Measurements from ENCODE around the gene NREP.

The NREP gene

GRCh38 chr5:111756581-111757354 lies at the start of gene NREP:
Gene NREP (minus strand): TSS chr5:111757194. CDS start chr5:111755772, 1,422 bp downstream.
- no peak for DNase-seq (ENCODE audit: low spot score)

- no peak for DNase-seq (ENCODE audit: low spot score)
Measured at GRCh38 chr5:111806753-111807152, 49.8 kb upstream of the NREP start.

- no peak for DNase-seq (ENCODE audit: low spot score)
Measured at GRCh38 chr5:111806156-111806555, 49.2 kb upstream of the NREP start.

- no peak for DNase-seq (ENCODE audit: low spot score)
Measured at GRCh38 chr5:111805071-111805470, 48.1 kb upstream of the NREP start.

- no peak for DNase-seq (ENCODE audit: low spot score)
Measured at GRCh38 chr5:111800351-111800750, 43.4 kb upstream of the NREP start.

GRCh38 chr5:111795142-111795541 lies 38.1 kb upstream of the NREP start:
- no peak for DNase-seq (ENCODE audit: low spot score)

- DNase-seq (ENCODE audit: low spot score): no peak
Measured at GRCh38 chr5:111792471-111793058, 35.6 kb upstream of the NREP start.

- no peak for DNase-seq (ENCODE audit: low spot score)
Measured at GRCh38 chr5:111790295-111790694, 33.3 kb upstream of the NREP start.

GRCh38 chr5:111787006-111787405 lies 30.0 kb upstream of the NREP start:
- DNase-seq (ENCODE audit: low spot score): no peak

GRCh38 chr5:111784491-111785181 lies 27.6 kb upstream of the NREP start:
- DNase-seq (ENCODE audit: low spot score): no peak

- DNase-seq (ENCODE audit: low spot score): no peak
Measured at GRCh38 chr5:111783537-111783936, 26.5 kb upstream of the NREP start.

GRCh38 chr5:111782216-111782615 lies 25.2 kb upstream of the NREP start:
- DNase-seq (ENCODE audit: low spot score): no peak

- DNase-seq (ENCODE audit: low spot score): no peak
Measured at GRCh38 chr5:111781200-111781599, 24.2 kb upstream of the NREP start.

- DNase-seq (ENCODE audit: low spot score): no peak
Measured at GRCh38 chr5:111779922-111780292, 22.9 kb upstream of the NREP start.

- DNase-seq (ENCODE audit: low spot score): no peak
Measured at GRCh38 chr5:111779260-111779921, 22.4 kb upstream of the NREP start.

GRCh38 chr5:111776913-111777781 lies 20.2 kb upstream of the NREP start:
- DNase-seq (ENCODE audit: low spot score): no peak

- DNase-seq (ENCODE audit: low spot score): no peak
Measured at GRCh38 chr5:111775224-111775623, 18.2 kb upstream of the NREP start.

- no peak for DNase-seq (ENCODE audit: low spot score)
Measured at GRCh38 chr5:111774525-111774924, 17.5 kb upstream of the NREP start.

- no peak for DNase-seq (ENCODE audit: low spot score)
Measured at GRCh38 chr5:111772456-111773122, 15.6 kb upstream of the NREP start.

- DNase-seq (ENCODE audit: low spot score): no peak
Measured at GRCh38 chr5:111769541-111769940, 12.5 kb upstream of the NREP start.
